ENCODE measurements around the gene NHERF2.
A peak's percentile ranks its signal among the peaks of the same experiment; 100 is the strongest.

NHERF2 gene

DNA sequence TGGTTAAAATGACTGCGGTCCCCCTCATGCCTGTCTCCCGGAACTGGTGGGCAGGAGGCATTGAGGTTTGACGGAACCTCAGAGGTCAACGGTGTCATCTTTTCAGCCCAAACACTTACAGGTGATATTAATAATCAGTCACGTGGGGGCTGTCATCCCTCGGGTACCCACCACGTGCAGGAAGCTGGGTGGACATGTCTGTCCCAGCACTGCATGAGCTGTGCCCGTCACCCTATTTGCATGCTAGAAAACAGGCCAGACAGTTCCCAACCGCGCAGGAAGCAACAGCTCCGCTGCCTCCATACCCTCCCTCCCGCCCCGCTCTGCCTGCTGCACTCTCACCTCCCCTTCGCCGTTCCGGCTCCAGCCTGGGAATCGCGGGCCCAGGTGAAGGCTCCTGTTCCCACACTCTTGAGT lies 35.6 kb upstream of the NHERF2 start:
- DNase-seq (ENCODE audit: low read depth), result no peak

DNA sequence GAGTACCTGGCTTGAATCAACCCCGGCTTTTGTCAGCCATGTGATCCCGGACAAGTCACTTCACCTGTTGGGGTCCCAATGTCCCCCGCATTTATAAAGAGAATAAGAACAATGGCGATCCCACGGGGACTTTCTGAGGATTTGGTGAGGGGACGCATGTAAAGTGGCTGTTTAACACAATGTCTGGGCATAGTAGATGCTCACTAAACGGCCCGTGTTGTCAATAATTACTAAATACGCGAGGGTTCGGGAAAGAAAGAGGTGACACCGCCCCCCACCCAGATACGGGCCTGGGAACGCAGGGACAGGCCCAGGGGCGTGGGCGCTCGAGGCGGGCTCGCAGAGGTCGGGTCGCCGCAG lies 35.1 kb upstream of the NHERF2 start:
- DNase-seq (ENCODE audit: low read depth), result no peak

DNA sequence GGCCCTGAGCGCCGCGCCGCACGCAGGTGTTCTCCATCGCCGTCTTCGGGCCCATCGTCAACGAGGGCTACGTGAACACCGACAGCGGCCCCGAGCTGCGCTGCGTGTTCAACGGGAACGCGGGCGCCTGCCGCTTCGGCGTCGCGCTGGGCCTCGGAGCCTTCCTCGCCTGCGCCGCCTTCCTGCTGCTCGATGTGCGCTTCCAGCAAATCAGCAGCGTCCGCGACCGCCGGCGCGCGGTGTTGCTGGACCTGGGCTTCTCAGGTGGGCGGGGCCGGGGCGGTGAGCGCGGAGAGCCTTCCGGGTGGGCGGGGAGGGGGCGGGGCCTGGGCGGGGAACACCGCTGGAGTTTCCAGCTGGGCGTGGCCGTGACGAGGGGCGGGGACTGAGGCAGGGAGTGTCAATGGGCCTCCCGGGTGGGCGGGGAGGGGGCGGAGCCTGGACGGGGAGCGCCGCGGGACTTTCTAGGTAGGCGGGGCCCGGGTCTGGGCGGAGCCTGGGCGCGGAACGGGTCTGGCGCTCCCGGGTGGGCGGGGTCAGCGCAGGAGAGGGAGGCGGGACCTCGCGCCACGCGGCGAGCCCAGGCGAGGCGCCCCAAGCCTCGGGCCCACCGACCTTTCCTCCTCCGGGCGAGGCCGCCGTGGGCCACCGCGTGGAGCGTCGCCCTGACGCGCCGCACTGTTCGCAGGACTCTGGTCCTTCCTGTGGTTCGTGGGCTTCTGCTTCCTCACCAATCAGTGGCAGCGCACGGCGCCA lies 34.6 kb upstream of the NHERF2 start:
- peak; percentile 97 for DNase-seq (ENCODE audit: low read depth)

DNA sequence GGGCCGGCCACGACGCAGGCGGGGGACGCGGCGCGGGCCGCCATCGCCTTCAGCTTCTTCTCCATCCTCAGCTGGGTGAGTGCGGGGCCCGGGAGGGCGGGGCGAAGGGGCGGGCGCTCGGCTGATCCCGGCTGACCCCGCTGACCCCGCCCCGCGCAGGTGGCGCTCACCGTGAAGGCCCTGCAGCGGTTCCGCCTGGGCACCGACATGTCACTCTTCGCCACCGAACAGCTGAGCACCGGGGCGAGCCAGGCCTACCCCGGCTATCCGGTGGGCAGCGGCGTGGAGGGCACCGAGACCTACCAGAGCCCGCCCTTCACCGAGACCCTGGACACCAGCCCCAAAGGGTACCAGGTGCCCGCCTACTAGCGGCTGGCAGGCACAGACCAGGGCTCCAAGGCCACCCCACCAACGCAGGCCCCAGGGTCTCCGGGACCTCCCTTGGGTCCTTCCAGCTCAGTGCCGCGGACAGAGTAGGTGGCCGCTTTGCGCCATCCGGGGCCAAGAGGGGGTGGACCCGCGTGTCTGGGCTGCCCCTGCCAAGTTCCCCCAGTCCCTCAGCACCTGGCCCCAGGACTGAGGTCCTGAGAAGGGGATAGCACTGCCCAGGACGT lies 33.9 kb upstream of the NHERF2 start:
- no peak for DNase-seq (ENCODE audit: low read depth)

DNA sequence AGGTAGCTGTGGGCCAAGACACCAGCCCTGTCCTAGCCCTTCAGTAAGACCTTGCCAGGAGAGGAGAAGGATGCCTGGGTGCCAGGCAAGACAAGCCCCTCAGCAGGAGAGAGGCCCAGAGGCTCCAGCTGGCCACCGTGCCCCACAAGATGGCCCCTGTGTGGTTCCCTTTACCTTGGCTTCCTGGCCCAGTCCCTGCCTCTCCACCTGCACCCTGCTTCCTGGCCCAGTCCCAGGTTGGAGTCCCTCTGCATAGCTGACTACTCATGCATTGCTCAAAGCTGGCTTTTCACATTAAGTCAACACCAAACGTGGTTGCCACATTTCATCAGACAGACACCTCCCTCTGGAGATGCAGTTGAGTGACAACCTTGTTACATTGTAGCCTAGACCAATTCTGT lies 33.0 kb upstream of the NHERF2 start:
- no peak for DNase-seq (ENCODE audit: low read depth)

DNA sequence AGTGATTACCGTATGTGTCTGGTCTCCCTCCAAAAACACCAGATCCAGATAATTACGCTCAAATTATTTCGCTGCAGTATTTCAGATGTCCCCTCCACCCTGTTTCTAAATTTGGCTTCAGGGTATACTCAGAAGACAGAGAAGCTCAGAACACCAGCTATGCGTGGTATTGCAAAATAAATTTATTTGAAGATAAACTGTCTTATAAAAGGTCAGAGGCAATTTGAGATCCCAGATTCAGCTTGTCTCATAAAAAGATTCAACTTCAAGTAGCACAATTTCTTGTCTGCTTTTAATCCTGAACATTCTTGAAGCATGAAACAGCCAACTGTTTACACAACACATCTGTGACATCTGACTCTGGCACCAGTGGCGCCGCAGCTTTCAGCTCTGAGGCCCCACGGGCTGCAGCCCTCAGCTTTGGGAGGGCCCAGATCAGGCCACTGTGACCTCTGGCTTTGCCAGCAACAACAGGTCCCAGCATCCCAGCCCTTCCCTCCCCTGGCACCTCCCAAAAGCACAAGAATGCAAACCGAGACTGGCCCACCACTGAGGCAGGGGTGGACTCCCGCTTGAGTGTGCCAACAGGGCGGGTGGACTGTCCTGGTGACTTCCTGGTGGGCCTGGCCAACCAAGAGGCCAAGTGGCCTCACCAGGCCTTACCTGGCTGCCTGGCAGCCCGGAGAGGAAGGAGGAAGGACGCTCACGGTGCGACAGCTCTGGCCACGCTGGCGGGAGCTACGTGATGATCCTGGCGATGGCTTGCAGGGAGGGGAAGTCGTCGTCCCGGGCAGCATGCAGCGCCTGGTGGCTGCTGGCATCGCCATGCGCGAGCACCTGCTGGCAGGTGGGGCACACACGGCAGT lies 29.0 kb upstream of the NHERF2 start:
- DNase-seq (ENCODE audit: low read depth), result no peak

DNA sequence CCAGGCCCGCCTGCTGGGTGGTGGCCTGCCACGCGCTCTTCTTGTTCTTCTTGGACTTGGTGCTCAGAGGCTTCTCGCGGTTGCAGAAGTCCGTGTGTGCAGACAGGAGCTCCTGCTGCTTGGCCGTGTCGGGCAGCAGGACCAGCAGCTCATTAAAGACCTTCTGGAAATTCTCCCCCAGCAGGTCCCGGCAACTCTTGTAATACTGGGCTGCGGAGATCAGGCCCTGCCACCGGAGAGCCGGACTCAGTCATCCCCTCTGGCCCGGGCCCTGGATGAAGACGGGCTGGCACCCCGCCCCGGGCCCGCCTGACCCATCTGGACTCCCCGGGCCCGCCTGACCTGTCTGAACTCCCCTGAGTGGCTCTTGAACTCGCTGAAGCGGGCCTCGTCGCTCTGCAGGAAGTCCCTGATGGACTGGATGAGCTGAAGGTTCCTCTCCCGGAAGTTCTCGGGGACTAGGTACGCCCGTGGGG lies 28.3 kb upstream of the NHERF2 start:
- no peak for DNase-seq (ENCODE audit: low read depth)

DNA sequence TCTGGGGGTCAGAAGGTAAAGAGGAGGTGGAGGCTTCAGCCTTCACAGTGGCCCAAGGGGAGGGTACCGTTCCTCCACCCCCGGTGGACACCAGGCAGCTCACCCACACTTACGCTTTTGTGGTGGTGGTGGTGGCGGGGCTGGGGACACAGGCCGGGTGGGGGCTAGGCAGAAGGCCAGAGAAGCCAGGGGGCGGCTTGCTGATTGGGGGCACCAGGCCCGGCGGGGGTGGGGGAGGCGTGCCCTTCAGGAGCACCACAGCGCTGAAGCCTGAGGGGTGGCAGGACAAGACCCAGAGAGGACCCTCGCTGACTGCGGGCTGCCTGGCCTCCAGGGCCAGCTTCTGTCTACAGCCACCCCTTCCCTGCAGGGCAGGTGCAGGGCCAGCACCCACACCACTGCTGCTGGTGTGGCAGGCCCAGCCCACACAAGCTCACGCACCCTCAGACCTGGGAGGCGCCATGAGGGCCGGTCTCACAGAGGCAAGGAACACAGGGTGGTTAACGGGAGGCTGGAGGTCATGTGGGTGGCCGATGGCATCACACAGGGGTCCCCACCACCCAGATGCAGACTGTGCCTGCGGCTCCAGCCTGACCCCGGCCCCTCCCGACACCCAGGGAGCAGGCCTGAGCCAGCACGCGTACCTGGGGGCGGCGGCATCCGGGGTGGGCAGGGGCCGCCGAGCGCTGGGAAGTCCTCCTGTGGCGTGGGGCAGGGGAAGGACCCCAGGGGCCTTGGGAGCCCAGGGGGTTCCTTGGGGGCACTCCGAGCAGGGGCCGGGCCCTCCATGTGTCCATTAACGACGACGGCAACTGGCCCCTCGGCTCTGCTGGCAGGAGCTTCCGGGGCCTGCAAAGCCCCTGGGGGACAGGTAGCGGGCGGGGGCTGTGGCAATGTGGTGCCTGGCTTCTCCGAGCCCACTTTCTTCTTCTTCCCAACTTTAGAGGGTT lies 27.6 kb upstream of the NHERF2 start:
- no peak for DNase-seq (ENCODE audit: low read depth)

DNA sequence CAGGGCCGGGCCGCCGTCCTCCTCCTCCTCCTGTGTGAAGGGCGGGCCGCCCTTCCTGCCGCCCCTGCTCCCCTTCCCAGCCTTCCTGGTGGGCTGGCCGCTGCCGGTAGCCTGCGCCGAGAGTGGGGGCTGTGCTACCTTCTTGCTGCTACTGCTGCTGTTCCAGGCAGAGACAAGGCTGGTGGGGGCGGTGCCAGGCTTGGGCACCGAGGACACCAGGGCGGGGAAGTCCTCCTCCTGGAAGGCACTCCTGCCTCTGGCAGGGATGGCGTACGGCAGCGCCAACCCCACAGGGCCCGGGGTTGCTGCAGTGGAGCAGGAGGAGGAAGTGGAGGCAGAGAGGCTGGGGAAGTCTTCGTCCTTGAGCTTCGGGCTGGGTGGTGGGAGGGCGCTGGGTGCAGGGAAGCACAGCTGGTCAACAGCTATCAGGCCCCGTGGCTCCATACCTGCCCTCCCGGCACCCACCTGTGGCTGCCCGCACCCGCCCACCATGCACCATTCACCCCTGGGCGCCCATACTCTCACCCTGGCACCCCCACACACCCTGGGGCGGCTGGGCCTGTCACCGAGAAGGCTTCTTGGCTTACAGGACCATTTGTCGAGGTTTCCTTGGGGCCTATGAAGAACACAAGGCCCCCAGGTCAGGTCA lies 26.7 kb upstream of the NHERF2 start:
- DNase-seq (ENCODE audit: low read depth), result no peak

DNA sequence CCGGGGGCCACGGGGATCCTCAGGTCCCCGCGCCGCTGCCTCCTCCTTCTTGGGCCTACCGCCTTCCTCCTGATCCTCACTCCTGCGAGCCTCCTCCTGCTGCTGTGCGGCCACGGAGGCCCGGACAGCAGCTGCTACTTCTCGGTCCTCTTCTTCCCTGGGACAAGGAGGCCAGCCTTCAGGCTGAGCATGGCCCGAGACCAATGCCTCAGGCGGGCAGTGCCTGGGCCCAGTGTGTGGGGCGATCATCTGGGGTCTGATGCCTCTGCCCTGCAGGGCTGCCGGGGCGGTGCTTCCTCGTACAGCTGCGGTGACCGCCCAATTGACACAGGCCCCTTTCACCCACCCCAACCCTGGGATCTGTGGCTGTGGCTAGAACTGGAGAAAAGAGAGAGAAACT lies 25.7 kb upstream of the NHERF2 start:
- DNase-seq (ENCODE audit: low read depth), result no peak

DNA sequence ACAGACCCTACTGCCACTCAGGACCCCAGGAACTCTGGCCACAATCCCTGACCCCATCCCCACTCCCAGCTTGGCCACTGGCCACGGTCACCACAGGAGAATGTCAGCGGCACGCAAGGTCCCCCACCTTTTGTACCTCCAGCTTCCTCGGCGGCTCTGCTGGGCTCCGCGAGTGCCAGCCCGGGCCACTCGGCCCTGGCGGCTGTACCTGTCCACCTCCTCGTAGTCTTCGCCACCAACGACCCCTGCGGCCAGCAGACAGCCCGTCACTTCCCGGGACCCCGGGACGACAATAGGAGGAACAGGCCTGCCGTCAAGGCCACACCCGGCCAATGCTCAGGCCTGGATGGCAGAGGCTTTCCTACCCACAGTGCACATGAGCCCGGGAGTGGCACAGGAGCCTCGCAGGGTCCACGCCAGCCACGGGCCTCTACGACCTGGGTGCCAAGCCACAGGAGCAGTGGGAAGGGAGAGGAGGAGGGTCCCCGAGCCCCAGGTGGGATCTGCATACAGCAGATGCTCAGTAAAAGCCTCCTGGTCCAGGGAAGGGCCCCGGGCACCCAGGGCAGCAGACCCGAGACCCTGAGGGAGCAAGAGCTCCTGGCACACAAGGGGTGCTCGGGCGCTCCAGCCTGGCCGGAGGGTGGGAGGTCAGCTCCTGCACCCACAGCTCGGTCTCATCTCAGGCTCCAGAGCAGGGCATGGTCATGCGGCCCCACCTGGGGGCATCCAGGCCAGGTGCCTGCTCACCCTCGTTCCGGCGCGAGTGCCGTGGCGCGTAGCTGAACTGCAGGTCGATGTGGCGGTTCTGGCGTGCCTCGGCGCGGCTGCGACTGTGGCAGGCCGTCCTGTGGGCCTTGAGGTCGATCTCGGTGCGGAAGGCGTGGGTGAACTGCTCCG lies 25.0 kb upstream of the NHERF2 start:
- no peak for DNase-seq (ENCODE audit: low read depth)

DNA sequence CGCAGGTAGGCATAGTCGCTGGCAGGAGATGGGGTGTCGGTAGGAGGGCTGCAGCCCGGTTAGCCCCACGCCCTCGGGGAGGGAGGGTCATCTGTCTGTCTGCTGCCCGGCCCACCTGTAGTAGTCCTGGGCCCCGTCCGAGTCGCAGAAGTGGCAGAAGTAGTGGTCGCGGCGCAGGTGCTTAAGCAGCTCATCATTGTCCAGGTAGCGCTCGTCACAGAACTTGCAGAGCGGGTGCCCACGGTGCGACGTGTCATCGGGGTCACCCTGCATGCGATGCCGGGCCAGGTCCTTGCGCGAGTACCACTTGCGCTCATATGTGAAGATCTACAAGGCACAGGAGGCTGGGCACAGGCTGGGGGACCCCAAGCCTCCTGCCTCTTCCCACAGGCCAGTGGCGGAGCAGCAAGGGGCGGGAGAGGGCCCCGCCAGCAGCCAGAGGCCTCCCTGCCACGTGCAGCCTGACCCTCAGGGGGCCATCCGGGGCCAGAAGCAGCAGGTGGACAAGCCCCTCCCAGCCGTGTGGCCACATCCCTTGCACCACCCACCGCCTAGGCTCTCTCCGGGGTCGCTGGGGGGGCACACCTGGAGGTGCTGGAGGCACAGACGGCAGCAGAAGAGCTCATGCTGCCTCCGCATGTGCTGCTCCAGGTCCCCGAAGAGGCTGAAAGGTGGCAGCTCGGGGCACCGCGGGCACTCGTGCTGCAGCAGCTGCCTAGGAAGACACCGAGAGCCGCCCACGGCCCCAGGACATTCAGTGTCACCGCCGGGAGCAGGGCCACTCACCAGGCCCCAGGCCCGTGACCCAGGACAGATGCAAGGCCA lies 24.1 kb upstream of the NHERF2 start:
- DNase-seq (ENCODE audit: low read depth), result no peak

DNA sequence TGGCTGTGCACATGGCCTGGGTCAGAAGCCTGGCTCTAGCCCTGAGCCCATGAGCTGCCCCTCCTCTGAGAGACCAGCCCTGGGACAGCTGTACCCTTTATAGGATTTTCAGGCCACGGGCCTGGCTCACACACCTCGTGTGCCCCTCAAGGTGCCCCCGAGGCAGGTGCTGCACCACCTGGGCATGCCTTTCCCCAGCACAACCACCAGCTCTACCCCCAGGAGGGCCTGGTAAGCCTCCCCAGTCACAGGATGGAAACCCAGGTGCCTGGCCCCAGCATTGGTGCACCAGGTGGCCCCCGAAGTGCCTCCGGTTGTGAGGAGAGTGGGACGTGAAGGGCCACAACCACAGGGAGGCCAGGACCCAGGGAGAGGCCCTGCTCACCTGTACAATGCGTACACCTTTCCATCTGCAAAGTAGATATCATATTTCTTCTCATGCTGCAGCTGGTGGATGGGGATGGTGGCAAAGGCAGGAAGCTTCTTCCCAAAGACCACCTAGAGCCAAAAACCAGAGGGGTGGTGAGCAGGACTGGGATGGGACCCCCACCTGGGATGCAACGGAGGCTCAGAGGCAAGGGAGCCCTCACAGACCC lies 23.4 kb upstream of the NHERF2 start:
- DNase-seq (ENCODE audit: low read depth), result no peak

DNA sequence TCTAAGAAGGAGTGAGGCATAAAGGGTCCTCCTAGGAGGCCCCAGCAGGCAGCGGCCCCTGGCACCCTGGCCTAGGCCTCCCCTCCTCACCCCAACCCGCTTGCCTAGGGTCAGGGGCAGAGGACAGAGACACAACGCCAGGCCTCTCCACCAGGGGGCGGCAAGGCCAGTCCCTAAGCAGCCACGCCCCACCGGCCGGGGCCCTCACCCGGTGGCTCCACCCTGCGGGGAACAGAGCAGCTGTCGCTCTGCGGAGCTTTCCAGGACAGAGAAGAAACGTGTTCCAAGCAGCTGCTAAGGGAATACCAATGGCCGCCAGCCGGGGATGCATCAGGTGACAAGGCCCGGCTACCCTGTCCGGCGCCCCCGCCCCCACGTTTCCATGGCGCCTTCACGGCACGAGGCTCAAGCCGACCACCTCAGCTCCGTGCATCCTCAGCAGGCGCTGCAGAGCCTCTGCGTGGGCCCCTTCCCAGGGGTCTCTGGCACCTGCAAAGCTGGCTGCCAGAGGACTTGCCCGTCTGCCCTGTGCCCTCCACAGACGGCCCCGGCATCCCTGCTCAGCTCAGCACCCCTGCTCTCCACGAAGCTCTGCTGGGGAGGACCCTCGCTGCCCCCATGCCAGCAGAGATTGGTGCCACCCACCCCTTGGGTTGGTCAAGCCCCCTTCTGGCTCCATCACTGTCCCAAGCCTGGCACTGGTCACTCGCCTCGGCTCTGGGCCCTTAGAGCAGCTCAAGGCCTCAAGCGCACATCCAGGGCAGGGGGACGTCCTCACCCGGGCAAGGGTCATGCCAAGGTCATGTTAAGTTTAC lies 22.7 kb upstream of the NHERF2 start:
- peak; percentile 65 for DNase-seq (ENCODE audit: low read depth)

DNA sequence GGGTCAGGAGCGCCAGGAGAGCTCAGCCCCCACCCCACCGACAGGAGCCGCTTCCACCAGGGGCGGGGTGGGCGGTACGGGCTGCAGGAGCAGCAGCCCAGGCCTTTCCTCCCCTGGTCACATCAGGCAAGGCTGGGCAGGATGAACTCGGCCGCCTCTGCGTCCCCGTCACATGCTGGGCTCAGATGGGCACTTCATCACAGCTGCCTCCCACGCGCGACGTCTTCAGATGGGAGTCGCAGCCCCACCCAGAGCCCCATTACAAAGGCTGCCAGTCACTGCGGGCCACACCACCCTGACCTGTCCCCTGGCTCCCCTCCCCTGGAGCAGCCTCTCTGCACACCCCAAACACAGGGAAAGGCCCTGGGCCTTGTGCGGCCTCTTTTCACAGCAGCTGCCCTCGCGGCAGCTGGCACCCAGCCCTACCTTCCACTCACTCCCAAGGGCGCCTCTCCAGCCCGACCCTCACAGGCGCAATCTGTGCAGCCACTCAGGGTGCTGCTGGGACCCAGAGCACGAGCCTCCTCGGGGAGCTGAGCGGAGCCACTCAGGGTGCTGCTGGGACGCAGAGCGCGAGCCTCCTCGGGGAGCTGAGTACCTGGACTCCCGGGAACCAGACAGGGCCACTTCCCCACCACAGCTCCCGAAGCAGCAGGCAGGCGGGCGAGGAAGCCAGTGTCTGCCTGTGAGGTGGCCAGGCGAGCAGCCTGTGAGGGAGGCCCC lies 21.7 kb upstream of the NHERF2 start:
- no peak for DNase-seq (ENCODE audit: low read depth)

DNA sequence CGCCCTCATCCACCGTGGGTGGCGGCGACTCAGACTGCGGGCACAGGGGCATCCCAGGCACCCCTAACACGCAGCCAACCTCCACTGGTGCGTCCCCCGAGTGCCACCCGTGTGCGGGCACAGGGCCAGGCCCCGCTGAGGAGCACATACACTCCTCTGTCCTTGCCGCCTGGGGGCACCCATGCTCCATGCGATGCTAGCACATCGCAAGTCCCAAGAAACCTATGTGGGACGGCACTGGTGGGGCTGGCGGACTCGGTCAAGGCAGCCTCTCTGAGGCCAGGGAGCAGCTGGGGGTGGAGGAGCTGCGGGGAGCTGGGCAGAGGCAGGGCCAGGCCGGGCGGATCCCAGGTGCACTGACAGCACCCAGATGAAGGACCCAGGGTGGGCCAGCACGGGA lies 21.1 kb upstream of the NHERF2 start:
- no peak for DNase-seq (ENCODE audit: low read depth)

DNA sequence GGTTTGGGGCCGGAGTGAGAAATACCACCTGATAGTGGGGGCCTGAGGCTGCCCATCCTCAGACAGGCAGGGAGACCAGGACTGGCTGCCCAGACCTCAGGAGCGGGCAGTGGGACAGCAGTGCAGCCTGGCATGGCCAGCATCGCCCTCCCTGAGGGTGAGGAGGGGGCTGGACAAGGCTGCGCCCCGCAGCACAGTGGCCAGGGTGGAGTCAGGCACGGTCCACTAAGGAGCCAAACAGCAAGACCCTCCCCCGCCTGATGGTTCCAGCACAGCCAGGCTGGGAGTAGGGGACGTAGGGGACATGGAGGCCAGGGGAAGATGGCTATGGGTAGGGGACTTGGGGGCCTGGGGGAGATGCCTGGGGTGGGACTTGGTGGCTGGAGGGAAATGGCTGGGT lies 20.4 kb upstream of the NHERF2 start:
- DNase-seq (ENCODE audit: low read depth), result no peak
